HG03064 (cell line): ENCODE measurements around the gene CTTNBP2NL.
"Not testable (repeated sequence)": the region's sequence is repeated elsewhere in the genome, so short reads cannot be mapped to it uniquely, and the experiment has no call there.

Experiments used
- ATAC-seq: cut with Tn5 transposase; IDR thresholded peaks from one replicate; pipeline ENCODE4 v1.9.1; 2021; ENCODE audit warnings: low read depth; ENCODE audit not compliant: unreplicated experiment

The CTTNBP2NL gene

DNA sequence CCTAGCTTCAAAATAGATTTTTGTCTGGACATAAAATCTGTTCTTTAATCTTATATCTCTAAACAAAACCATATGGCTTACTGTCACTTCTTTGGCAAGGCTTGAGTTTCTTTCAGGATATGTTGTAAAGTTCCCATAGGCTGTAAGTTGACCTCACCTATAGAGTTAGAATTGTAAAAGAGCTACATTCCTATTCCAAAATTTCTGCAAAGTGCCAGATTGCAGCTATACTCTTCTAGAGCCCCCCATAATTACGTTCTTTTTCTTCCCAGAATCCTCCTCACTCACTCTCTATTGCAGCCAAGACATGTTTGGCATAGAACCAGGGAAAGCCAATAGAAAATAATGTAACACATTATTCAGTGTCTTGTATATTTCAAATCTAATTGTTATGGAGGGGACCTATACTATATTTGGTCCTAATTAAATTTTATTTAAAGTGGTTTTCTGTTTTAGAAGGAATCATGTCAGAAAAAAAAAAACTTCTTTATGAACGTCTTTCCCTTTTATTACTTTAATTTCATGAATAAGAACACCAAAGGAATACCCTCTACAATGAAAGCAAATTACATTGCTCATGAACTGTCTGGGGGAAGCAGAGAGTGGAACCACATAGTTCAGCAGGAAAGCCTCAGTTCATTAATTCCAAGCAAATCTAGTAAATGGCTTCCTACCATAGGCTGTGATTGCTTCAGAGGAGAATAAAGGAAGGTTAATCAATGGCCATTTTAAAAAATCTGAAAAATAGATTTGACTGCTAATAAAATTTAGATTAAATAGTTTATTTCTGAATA is 22.3 kb downstream of the CTTNBP2NL start:
- no peak for ATAC-seq

DNA sequence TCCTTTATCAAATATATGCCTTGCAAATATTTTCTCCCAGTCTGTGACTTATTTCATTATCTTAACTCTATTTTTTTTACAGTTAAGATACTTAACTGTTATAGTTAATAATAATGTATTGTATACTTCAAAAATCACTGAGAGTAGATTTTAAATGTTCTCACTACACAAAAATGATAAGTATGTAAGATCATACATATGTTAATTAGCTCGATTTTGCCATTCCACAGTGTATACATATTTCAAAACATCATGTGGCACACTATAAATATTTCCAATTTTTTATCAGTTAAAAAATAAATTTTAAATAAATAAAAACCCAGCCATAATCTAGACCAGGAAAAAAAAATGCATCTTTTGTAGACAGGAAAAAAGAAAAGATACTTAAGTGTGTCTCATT is 27.2 kb downstream of the CTTNBP2NL start:
- no peak for ATAC-seq

DNA sequence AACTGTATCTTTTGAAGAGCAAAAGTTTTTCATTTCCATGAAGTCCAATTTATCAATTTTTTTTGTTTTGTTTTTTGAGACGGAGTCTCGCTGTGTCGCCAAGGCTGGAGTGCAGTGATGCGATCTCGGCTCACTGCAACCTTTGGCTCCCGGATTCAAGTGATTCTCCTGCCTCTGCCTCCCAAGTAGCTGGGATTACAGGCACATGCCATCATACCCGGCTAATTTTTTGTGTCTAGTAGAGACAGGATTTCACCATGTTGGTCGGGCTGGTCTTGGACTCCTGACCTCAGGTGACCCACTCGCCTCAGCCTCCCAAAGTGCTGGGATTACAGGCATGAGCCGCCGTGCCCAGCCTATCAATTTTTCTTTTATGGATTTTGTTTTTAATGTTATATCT is 27.7 kb downstream of the CTTNBP2NL start:
- not testable (repeated sequence) for ATAC-seq

- no peak for ATAC-seq
These were observed 33.7 kb downstream of the CTTNBP2NL start for GRCh38 chr1:112429749-112430148.

DNA sequence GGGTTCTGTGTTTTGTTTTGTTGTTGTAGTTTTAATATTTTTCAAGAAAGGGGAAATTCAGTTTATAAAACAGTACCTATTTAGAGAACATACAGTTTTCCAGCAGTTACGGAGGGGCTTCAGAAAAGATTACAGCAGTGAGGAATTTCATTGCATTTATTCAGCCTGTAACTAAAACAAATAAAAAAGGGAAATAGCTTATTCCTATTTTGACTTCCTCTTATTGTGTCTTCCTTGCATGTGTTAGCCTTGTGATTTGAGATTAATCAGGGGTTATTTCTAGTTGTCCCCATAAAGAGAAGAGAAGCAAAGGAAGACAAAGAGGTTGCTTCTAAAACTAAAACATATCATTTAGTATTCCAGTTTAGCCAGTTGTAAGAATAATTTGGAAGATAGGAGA is 35.0 kb downstream of the CTTNBP2NL start:
- no peak for ATAC-seq

GRCh38 chr1:112435448-112435847 is 39.4 kb downstream of the CTTNBP2NL start:
- ATAC-seq = no peak

DNA sequence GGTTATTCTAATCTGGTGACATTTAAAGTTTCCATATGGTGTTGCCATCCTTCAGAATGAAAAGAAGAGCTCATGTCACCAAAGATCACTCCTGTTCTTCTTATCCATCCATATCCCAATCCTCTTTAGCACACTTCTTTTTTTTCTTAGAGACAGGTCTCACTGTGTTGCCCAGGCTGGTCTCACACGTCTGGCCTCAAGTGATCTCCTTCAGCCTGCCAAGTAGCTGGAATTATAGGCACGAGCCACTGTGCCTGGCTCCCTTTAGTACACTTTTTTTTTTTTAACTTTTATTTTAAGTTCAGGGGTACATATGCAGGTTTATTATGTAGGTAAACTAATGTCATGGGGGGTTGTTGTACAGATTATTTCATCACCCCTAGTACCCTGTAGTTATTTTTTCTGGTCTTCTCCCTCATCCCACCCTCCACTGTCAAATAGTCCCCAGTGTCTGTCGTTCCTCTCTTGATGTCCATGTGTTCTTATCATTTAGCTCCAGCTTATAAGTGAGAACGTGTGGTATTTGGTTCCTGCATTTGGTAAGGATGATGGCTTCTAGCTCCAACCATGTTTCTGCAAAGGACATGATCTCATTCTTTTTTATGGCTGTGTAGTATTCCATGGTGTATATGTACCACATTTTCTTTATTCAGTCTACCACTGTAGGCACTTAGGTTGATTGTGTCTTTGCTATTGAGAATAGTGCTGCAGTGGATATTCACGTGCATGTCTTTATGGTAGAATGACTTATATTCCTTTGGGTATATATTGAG is 40.6 kb downstream of the CTTNBP2NL start:
- no peak for ATAC-seq

GRCh38 chr1:112438156-112438555 is 42.1 kb downstream of the CTTNBP2NL start:
- ATAC-seq = not testable (repeated sequence)

- ATAC-seq = no peak
These were observed 43.6 kb downstream of the CTTNBP2NL start for GRCh38 chr1:112439592-112439991.

DNA sequence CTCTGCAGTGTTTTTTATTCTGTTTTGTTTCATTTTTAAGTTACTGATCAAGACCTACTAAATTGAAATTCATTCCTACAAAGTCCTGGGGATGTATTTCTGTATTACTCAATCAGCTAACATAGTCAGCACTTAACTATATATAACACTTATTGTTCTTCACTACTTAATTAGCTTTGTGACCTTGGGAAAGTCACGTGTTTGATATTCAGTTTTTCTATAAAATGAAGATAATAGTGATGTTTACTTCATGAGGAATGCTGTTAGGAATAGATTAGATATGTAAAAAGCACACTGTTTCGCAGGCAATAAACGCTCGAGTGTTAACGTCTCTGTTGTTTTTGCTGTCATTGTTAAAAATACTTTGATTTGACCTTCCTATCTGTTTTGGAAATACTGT is 44.6 kb downstream of the CTTNBP2NL start:
- ATAC-seq = no peak

DNA sequence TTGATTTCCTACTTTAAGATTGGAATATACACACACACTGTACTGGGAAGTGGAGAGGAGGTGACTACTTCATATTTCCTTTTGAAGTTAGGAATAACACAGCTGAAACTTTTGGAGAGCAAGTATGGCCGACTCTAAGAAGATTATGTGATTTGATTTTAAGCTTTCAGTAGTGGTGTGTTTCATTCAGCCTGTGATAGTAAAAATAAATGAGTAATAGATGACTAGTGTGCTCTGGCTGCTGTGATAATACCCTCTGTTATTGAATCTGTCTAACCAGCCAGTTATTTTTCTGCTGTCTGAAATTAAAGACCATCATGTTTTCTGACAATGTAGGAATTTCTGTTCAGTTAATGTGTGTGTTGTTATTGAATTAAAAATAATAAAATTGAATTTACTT is 48.3 kb downstream of the CTTNBP2NL start:
- no peak for ATAC-seq

- ATAC-seq = no peak
These were observed 49.6 kb downstream of the CTTNBP2NL start for GRCh38 chr1:112445596-112445995.

GRCh38 chr1:112446411-112446810 is 50.4 kb downstream of the CTTNBP2NL start:
- no peak for ATAC-seq

- ATAC-seq = no peak
These were observed 53.1 kb downstream of the CTTNBP2NL start for GRCh38 chr1:112448904-112449629.

DNA sequence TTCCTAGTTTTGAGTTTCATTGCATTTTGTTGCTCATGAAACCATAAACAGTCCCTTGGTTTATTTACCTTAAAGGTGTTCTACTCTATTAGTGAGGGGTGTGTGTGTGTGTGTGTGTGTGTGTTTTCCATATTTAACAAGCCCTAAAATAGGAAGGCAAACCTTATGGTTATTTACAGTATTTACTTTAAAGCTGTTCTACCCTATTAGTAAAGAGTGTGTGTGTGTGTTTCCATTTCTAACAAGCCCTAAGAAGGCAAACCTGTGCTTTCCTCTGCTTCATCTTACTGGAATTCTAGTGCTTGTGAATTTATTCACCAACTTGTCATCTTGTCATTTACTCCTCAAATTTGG is 53.6 kb downstream of the CTTNBP2NL start:
- no peak for ATAC-seq

DNA sequence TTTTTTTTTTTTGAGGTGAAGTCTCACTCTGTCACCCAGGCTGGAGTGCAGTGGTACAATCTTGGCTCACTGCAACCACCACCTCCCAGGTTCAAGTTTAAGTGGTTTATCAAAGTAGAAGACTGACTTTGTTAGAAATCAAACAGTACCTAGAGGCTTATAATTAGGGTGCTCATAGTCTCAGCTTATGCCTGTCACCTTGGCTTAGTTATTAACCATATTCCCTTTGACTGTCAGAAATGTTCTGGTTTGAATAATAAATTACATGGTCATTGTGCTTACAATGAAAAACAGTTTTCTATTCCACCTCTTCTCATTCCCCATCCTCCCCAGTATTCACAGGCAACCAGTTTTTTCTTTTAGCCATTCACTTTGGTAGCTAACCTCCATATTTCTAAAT is 54.8 kb downstream of the CTTNBP2NL start:
- no peak for ATAC-seq

GRCh38 chr1:112451301-112451700 is 55.3 kb downstream of the CTTNBP2NL start:
- not testable (repeated sequence) for ATAC-seq

- no peak for ATAC-seq
These were observed 57.9 kb downstream of the CTTNBP2NL start for GRCh38 chr1:112453876-112454275.

- ATAC-seq = no peak
These were observed 58.3 kb downstream of the CTTNBP2NL start for GRCh38 chr1:112454316-112454715.

DNA sequence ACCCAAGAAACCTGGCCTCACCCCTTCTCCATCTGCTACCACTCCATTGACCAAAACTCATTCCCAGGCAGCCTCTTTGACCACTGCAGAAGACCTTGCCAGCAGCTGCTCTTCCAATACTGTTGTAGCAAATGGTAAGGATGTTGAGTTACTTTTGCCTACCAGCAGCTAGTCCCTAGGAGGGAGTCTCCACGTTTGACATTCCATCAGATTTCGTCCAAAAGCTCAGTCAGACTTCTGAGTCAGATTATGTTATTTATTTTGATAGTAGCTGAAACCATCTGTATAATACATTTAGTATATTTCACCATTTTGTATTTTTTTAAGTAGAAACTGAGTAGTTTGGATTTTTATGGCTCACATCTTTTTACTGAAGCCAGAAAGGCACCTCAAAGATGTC is 61.2 kb downstream of the CTTNBP2NL start:
- no peak for ATAC-seq

DNA sequence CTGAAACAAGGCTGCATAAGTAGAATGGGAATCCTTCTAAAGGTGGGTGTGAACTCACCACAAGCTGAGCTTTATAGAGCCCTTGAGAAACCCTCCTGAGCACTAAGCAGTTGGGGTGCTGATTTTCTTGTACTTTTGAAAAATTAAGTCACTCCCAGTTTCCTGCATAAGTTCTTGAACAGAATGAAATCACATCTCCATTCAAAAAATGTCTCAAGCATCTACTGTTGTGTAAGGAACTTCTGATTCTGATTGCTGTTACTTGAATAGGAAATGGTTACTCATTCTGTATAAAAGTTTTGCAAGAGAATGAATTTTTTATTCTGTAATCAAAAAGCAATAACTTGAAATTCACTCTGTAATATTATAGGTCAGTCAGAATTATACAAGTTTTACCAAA is 61.9 kb downstream of the CTTNBP2NL start:
- ATAC-seq = no peak
